ENCODE data around the gene RPP25L. TPM values are rescaled to one million over a fixed set of nuclear protein-coding genes. Genes with fewer than 3 reads are reported as not detected.

RPP25L gene, protein sequence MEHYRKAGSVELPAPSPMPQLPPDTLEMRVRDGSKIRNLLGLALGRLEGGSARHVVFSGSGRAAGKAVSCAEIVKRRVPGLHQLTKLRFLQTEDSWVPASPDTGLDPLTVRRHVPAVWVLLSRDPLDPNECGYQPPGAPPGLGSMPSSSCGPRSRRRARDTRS
- 10 to 100 TPM in 1 of 2 donors, 1 to 10 TPM in 1; 8.6 to 16.9 TPM for total RNA-seq

DNA sequence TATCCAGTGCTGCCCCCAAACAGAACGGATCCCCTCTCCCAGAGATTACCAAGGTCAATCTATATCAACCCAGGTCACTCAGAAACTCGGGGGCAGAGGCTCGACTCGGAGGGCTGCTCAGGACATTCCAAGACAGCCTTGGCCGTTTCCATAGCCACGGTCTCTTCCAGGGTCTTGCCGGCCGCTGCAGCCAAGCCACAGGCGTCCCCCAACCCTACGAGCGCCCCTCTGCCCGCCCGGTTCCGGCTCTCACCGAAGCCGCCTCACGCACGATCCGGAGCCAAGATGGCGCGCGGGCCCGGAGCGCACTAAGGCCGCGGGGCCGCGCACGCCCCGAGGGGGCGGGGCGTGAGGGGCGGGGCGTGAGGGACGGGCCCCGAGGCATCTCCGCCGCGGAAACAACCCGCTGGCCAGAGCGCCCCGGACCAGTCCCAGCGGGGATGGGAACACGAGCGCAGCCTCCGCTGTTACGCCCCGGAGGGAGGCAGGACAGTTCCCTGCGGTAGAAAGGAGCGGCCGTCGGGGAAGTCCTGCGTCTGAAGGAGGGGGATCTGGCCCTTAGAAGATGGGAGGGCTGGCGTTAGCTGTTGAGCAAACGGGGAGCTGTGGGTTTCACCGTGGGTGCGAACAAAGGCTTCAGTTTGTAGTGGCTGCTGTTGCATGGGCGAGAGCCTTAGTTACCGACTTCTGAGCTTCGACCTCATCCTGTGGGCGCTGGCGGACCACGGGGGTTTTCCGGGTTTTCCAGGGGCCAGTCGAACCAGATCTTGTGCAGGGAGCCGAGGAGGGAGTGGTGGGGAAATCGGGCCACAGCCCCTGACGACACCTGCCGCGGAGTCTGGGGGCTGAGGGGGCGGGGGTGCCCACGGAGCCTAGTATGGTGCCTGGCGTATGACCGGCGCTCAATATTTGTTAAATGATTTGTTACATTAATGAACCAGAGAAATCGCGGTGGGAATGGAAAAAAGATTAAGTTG is at the start of gene RPP25L:
Gene RPP25L (minus strand): TSS at position 287 of the 977 bp plus-strand sequence. CDS start 801 bp downstream, outside the sequence.
- peak; percentile 97 for ATAC-seq
- Histone ChIP-seq H3K4me1 (peaks cover 24% of the 10 kb centered on the region), H3K36me3 (replicated peaks in 1 of 2; ENCODE audit: insufficient read depth in 1 of 2, low read depth in 2 of 2) (peaks cover 0 to 6% of the 10 kb centered on the region in 2 donors), H3K27me3 (no peaks in the 10 kb centered on the region), H3K4me3 (peak within 1 kb of the TSS; percentile 37 to 57), H3K27ac (peak within 1 kb of the TSS; percentile 55 to 75 (median 62)), H3K9me3 (no peaks in the 10 kb centered on the region)
- intact Hi-C loops (cut with DNase I), result no loop called here
- peak; percentile 79 to 92 (median 88) for DNase-seq
- TF ChIP-seq POLR2A (IDR thresholded peaks at IDR 0.05), result peak; percentile 72 to 84 (median 75)
- TF ChIP-seq, protein P1, sequence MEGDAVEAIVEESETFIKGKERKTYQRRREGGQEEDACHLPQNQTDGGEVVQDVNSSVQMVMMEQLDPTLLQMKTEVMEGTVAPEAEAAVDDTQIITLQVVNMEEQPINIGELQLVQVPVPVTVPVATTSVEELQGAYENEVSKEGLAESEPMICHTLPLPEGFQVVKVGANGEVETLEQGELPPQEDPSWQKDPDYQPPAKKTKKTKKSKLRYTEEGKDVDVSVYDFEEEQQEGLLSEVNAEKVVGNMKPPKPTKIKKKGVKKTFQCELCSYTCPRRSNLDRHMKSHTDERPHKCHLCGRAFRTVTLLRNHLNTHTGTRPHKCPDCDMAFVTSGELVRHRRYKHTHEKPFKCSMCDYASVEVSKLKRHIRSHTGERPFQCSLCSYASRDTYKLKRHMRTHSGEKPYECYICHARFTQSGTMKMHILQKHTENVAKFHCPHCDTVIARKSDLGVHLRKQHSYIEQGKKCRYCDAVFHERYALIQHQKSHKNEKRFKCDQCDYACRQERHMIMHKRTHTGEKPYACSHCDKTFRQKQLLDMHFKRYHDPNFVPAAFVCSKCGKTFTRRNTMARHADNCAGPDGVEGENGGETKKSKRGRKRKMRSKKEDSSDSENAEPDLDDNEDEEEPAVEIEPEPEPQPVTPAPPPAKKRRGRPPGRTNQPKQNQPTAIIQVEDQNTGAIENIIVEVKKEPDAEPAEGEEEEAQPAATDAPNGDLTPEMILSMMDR (IDR thresholded peaks at IDR 0.05), result no peak
- 0% methylated on average over 27 to 77 of the region's 77 CpGs for WGBS, 2 donors

DNA sequence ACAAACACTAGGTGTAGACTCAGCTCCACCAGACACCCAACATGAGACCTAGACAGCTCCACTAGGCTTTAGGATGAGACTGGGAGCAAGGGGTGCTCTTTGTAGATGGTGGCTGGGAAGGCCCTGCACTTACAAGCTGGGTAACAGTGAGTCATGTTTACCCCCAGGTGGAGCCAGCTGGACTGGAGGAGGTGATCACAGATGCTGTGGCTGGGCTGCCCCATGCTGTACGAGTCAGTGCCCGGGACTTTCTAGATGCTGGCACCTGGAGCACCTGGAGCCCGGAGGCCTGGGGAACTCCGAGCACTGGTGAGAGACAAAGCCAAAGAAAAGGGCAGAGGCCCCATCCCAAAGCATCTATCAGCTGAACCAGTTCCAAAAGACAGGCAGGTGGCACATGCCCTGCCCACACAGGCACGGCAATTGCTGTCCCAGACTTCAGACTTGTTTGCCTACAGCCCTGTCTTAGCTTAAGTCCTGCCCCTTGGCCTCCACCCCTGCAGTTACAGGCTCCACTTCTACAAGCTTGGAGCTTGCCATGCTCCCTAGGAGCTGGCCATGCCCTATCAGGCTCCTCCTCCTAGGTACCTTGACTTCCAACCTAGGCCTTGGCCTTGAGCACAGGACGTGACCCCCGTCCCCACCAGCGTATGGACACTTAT is 47.8 kb upstream of the RPP25L start:
- Histone ChIP-seq H3K9me3 (no peaks in the 10 kb centered on the region), H3K27ac (no peak overlapping the region), H3K4me3 (no peak overlapping the region), H3K36me3 (replicated peaks in 1 of 2; ENCODE audit: insufficient read depth in 1 of 2, low read depth in 2 of 2) (no peaks in the 10 kb centered on the region), H3K4me1 (peaks cover 12% of the 10 kb centered on the region), H3K27me3 (no peaks in the 10 kb centered on the region)
- ATAC-seq, result no peak
- intact Hi-C loops (cut with DNase I), result no loop called here
- peak in 3 of 4 donors; percentile 36 to 84 (median 41) for DNase-seq
- TF ChIP-seq POLR2A (IDR thresholded peaks at IDR 0.05), result no peak
- TF ChIP-seq, protein P1 (IDR thresholded peaks at IDR 0.05), result no peak
- 60 to 85% methylated on average over 2 to 8 of the region's 8 CpGs for WGBS, 2 donors

DNA sequence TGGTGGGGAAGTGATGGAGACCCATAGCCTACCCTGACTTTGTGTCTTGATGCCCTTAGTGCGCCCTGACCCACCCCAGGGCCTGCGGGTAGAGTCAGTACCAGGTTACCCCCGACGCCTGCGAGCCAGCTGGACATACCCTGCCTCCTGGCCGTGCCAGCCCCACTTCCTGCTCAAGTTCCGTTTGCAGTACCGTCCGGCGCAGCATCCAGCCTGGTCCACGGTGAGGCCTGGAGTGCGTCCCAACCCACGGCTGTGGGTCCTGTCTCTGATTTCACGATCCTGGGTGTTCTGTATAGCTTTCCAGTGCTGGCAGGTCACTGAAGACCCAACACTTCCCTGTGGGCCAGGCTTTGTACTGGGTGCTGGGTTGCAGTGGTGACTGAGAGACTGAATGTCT is 46.6 kb upstream of the RPP25L start:
- DNase-seq (no peak), ATAC-seq (no peak)
- TF ChIP-seq, protein P1 (IDR thresholded peaks at IDR 0.05), result no peak
- no peak for TF ChIP-seq POLR2A (IDR thresholded peaks at IDR 0.05)
- Histone ChIP-seq H3K4me3 (no peak overlapping the region), H3K27ac (no peak overlapping the region), H3K4me1 (peaks cover 21% of the 10 kb centered on the region), H3K9me3 (no peaks in the 10 kb centered on the region), H3K27me3 (no peaks in the 10 kb centered on the region), H3K36me3 (replicated peaks in 1 of 2; ENCODE audit: insufficient read depth in 1 of 2, low read depth in 2 of 2) (no peaks in the 10 kb centered on the region)
- intact Hi-C loops (cut with DNase I), result no loop called here
- 82 to 88% methylated on average over 10 to 14 of the region's 14 CpGs for WGBS, 2 donors

DNA sequence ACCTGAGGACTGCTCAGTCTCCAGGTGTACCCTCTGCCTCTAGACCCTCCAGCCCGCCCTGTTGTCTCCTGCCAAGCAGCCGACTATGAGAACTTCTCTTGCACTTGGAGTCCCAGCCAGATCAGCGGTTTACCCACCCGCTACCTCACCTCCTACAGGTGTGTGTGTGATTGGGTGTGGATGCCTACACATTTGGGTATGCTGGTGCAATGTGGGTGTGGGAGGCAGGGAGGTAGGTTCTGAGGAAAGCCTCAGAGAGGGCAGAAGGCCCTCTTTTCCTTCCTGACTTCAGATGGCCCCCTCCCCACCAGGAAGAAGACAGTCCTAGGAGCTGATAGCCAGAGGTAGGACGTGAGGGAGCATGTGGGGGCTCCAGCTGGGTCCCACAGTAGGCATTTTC is 45.1 kb upstream of the RPP25L start:
- Histone ChIP-seq H3K27ac (no peak overlapping the region), H3K9me3 (no peaks in the 10 kb centered on the region), H3K27me3 (no peaks in the 10 kb centered on the region), H3K4me3 (no peak overlapping the region), H3K4me1 (peaks cover 36% of the 10 kb centered on the region), H3K36me3 (replicated peaks in 1 of 2; ENCODE audit: insufficient read depth in 1 of 2, low read depth in 2 of 2) (no peaks in the 10 kb centered on the region)
- WGBS, 2 donors, result 84 to 100% methylated on average over 2 to 5 of the region's 5 CpGs
- DNase-seq, result no peak
- intact Hi-C loops (cut with DNase I), result no loop called here
- TF ChIP-seq, protein P1 (IDR thresholded peaks at IDR 0.05), result no peak
- no peak for TF ChIP-seq POLR2A (IDR thresholded peaks at IDR 0.05)
- ATAC-seq, result no peak
